ENCODE data around the gene EMILIN1.

Gene EMILIN1

DNA sequence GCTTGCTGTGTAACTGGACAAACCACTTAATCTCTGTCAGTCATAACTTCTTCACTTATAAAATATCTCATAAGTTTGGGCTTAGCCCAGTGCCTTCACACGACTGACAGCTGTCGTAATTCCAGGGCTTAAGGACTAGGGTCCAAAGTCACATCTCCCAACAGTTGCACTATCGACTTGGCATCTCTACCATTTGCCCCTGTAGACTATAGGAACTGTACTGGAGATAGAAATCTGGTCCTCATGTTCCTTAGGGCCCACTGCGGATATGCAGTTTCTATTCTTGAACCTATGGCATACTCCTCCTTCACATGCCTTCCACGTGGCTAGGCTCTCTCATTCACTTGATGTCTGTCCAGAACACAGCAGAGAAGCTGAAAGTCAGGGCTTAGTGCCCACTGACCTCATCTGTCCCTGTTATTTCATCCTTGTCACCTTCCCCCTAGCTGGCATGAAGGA lies 47.9 kb downstream of the EMILIN1 start:
- no peak for DNase-seq (ENCODE audit: low spot score)

DNA sequence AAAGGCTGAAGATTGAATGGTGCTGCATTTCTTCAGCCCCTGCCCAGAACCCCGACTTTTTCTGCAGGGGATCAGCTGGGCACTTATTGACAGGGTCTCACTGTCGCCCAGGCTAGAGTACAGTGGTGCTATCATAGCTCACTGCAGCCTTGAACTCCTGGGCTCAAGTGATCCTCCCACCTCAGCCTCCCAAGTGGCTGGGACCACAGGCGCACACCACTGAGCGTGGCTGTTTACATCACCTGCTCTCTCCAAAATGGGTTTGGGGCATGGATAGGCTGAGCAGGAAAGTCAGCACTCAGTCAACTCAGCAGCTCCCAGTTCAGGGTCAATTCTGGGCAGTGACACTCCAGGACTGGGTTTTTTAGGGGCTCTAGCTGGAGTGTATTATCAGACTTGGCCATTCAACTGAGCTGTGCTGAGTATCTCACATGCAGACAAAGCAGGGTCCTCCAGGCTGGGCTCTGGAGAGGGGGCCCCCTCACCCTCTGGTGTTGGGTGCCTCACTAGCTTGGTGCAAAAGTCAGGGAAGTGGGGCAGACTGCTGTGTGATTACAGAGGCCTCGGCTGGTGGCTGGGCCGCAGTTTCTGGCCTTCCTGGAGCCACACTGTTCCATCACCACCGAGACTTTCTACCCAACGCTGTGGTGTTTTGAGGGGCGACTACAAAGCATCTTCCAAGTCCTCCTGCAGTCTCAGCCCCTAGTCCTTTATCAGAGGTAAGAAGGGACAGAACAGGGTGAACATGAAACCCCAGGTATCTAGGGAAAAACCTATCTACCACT lies 49.7 kb downstream of the EMILIN1 start:
- DNase-seq (ENCODE audit: low spot score): no peak

DNA sequence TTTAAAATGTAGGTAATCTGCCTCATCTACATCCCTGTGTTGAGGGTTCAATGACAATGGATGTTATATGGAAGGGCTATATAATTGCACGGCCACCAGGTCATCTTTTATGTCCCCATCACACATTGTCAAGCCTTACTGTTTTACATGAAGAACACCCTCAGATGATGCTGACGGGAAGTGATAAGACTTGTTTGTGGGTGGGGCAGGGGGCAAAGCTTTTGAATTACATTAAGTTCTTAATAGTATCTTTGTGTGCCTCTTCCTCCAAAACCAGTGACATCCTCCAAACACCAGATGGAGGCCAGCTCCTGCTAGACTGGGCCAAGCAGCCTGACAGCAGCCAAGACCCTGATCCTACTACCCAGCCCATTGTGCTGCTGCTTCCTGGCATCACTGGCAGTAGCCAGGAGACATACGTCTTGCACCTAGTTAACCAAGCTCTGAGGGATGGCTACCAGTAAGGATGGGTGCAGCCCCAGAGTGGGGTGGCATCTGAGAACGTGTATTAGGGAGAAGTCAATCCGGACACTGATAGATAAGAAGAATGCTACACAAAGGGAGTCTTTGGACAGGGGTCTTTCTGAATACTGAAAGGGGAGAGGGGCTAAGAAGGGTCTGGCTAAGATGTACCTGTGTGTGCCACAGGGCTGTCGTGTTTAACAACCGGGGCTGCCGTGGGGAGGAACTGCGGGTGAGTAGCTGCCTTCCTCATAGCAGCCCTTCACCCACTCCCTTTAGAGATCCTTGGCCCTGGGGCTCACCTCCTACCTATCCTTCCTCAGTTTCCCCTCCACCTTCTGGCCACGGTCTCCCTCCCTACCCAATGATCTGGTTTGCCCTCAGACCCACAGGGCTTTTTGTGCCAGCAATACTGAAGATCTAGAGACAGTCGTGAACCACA lies 50.5 kb downstream of the EMILIN1 start:
- DNase-seq (ENCODE audit: low spot score): no peak

DNA sequence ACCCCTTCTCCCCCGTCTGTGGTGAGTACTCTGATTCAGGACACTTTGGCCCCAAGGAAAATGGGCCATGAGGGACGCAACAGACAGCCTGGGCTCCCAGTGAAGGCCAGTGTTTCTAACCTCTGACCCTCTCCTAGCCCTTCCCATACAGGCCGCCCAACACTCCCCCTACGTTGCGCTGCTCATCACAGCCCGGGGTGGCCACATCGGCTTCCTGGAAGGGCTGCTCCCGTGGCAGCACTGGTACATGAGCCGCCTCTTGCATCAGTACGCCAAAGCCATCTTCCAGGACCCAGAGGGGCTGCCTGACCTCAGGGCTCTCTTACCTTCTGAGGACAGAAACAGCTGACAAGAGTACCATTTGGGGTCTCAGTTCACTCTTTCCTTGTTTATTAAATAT lies 52.0 kb downstream of the EMILIN1 start:
- no peak for DNase-seq (ENCODE audit: low spot score)

DNA sequence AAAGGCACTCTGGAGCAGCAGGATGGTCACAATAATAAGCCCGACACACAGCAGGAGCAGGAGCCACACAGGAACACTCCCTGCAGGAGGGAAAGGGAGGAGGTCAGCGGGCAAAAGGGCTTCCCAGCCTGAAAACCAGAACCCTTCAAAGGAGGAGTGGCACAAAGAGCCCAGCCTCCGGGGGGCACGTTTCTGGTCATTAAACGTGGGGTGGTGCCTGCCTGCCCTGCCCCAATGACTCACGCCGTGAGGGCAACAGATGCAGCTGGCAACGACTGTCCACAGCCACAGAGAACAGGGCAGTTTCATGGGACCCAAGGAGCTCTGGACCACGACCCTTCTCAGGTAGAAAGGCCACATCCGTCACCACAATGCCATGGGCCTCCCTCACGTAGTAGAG lies 53.0 kb downstream of the EMILIN1 start:
- DNase-seq (ENCODE audit: low spot score): no peak

DNA sequence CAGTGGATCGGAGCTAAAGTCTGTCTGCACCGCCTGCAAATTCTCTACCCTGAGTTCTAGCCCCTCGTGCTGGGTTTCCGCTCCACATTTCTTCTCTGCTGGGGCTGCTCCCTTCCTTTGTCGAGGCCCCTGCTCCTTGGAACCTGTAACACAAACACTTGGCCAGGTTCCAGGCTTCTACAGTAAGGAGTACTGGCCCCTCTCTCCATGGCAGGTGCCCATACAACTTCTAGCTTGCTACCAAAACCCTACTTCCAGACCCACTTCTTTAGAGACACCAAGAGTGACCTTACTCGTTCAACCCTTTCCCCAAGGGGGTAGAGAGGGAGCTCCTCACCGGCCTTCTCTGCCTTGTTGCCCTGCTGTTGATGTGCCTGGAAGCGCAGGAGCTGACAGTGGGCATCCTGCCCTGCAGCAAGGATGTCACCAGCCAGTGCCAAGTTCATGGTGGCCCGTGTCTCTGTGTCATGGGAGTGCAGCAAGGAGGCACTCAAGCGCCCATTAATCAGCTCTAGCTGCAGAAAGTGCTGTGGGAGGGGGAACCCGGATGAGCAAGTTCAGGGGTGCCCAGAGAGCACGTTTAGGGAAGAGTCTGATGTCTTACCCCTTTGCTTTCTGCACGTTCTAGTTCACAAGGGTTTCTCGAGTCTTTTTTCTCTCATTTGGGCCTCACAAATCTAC lies 54.9 kb downstream of the EMILIN1 start:
- no peak for DNase-seq (ENCODE audit: low spot score)

DNA sequence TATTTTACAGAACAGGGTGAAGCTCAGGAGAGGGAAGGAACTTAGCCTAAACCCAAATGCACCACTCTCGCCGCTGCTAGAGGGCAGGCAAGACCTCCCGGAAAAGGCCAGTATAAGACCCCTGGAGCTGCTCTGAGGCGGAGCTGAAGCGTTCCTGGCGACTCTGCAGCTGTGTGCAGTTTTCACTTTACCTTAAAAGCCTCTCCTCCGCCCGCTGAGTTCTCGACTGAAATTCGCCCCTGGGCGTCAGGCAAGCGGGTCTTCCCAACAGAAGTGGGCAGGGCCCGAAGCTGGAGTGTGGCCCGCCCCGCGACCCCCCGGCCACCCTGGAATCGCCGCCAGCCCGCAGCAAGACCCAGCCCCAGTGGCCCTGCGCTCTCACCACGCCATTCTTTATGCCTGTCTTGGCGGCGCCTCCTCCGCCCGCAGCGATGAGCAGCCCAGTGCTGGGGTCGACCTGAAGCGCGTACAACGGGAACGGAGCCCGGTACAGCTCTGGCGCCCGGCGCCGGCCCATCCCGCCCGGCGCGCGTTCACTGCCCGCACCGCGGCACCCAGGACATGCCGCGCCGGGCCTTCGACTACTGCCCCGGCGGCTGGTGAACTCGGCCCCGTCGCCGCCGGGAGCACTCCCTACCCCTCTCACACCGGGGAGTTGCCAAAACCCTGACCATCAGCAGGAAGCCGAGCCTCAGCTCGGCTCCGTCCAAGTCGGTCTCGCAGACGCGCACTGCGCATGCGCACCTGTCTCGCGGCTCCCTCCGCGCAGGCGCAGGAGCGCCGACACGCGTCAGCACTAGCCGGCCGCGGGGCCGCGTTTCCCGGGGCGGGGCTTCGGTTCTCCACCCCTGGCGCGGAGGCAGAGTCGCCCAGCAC lies 55.7 kb downstream of the EMILIN1 start, which contains the start of gene PREB:
TSS of gene PREB (minus strand) at position 732 of the 876 bp plus-strand sequence. CDS start at position 517, 215 bp downstream.
- DNase-seq (ENCODE audit: low spot score): peak; percentile 99

DNA sequence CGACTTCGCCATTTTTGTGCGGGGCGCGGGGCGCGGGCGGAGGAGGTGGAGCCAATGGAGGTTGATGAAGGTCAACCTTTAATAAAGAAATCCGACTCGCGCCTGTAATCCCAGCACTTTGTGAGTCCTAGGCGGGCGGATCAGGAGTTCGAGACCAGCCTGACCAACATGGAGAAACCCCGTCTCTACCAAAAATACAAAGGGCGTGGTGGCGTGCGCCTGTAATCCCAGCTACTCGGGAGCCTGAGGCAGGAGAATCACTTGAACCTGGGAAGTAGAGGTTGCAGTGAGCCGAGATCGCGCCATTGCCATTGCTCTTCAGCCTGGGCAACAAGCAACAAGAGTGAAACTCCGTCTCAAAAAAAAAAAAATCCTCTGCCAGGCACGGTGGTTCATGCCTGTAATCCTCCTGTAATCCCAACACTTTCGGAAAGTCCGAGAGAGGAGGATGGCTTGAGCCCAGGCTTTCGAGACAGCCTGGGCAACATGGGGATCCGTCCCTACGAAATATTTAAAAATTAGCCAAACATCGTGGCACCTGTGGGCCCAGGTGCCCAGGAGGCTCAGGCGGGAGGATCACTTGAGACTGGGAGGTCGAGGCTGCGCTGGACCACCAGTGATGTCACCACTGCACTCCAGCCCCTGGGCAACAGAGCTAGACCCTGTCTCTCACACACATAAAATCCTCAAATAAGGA lies 56.5 kb downstream of the EMILIN1 start:
- DNase-seq (ENCODE audit: low spot score): no peak

DNA sequence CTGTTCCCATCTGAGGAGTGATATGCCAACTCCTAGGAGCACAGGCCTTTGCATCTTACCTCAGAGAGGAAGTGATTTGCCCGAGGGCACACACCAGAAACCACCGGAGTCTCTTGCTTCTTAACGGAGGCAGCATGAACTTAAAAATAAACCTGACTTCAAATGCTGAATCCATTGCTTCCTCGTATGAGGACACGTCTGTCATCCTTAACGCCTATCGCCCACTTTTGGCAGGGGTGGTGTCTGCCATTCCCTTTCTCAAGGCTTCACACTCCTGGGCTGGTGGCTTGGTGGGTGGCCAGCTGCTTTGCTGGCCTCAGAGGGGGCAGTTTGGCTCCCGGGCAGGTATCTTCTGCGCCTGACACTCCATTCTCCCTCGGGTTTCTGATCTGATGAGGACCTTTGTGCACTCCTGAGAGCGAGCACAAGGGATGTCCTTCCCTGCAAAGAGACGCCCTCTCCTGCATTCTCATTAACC lies 57.1 kb downstream of the EMILIN1 start:
- DNase-seq (ENCODE audit: low spot score): no peak
